SU-DHL-6 (cell line): Measurements from ENCODE around the gene HMGB4.

ENCODE experiments used
- H2AFZ ChIP-seq: fragments of 200-600 bp; sonication (generic); 2 replicates; pipeline ENCODE4 v1.6.1; 2014; ENCODE audit warnings: low read depth, mild to moderate bottlenecking, moderate library complexity, mixed read lengths, antibody characterized with exemption, low read length; ENCODE audit not compliant: severe bottlenecking
- H3F3A ChIP-seq: fragments of 200-600 bp; shearing (Covaris generic); 2 replicates; pipeline ENCODE4 v1.6.0; 2016; ENCODE audit warnings: antibody characterized with exemption, mild to moderate bottlenecking; ENCODE audit not compliant: insufficient read depth
- H3K27ac ChIP-seq: fragments of 200-600 bp; sonication (generic); 2 replicates; pipeline ENCODE4 v1.5.1; 2016; ENCODE audit warnings: low read depth, mild to moderate bottlenecking, low read length, moderate library complexity, mixed read lengths
- H3K27me3 ChIP-seq: fragments of 200-600 bp; sonication (generic), shearing (Covaris generic); 2 replicates; pipeline ENCODE4 v1.6.0; 2014; ENCODE audit warnings: mild to moderate bottlenecking, low read length
- H3K36me3 ChIP-seq: fragments of 200-600 bp; sonication (generic); 2 replicates; pipeline ENCODE4 v1.6.1; 2014; ENCODE audit warnings: mild to moderate bottlenecking, low read length, mixed read lengths
- H3K4me2 ChIP-seq: fragments of 300-600, 200-600 bp; shearing (Covaris generic), sonication (generic); 2 replicates; pipeline ENCODE4 v1.6.0; 2014; ENCODE audit warnings: low read length, low read depth, mild to moderate bottlenecking; ENCODE audit not compliant: poor library complexity, severe bottlenecking
- H3K4me3 ChIP-seq: fragments of 200-600 bp; sonication (generic); 2 replicates; pipeline ENCODE4 v1.5.1; 2014; ENCODE audit warnings: antibody characterized with exemption, low read length, mild to moderate bottlenecking, mixed read lengths; ENCODE audit not compliant: insufficient read depth, poor library complexity, severe bottlenecking
- H3K79me2 ChIP-seq: fragments of 200-600 bp; sonication (generic); 2 replicates; pipeline ENCODE4 v1.6.1; 2014; ENCODE audit warnings: mild to moderate bottlenecking, low read length, moderate library complexity; ENCODE audit not compliant: insufficient read depth
- H3K9ac ChIP-seq: fragments of 200-600 bp; sonication (generic); 2 replicates; pipeline ENCODE4 v1.7.0; 2014; ENCODE audit warnings: mild to moderate bottlenecking, low read length
- H3K9me2 ChIP-seq: fragments of 200-600 bp; sonication (generic); replicated peaks from 2 replicates; pipeline ENCODE4 v1.6.1; 2014; ENCODE audit warnings: low read length; ENCODE audit not compliant: insufficient read depth
- H3K9me3 ChIP-seq: fragments of 200-600 bp; sonication (generic); 2 replicates; pipeline ENCODE4 v1.6.1; 2014; ENCODE audit warnings: low read length, mixed read lengths; ENCODE audit not compliant: insufficient read depth
- H4K20me1 ChIP-seq: fragments of 200-600 bp; sonication (generic); 2 replicates; pipeline ENCODE4 v1.6.1; 2014; ENCODE audit warnings: low read depth, mild to moderate bottlenecking, antibody characterized with exemption, low read length, moderate library complexity, mixed read lengths
- CTCF ChIP-seq: fragments of 200-600 bp; sonication (generic); IDR thresholded peaks from one replicate; pipeline ENCODE4 v1.5.1; 2017; ENCODE audit warnings: antibody characterized with exemption, mild to moderate bottlenecking, low read length, moderate library complexity; ENCODE audit not compliant: insufficient read depth, poor library complexity, severe bottlenecking
- EZH2phosphoT487 ChIP-seq: fragments of 200-600 bp; sonication (generic), shearing (Covaris generic); conservative IDR thresholded peaks from 2 replicates; pipeline ENCODE4 v1.6.1; 2018; ENCODE audit warnings: mild to moderate bottlenecking, antibody characterized with exemption, low read length, moderate library complexity, mixed read lengths

HMGB4 gene

GRCh38 chr1:33863779-33864178 is at the start of gene HMGB4:
HMGB4 (plus strand) TSS chr1:33864079; CDS start chr1:33864192, 113 bp downstream.
- Histone ChIP-seq H3K79me2 (no peaks in the 10 kb centered on the region), H3F3A (no peaks in the 10 kb centered on the region), H3K9me2 (no peaks in the 10 kb centered on the region), H2AFZ (no peak within 1 kb of the TSS), H3K4me2 (no peak within 1 kb of the TSS), H3K9ac (no peak within 1 kb of the TSS), H3K9me3 (no peaks in the 10 kb centered on the region), H3K4me3 (no peak within 1 kb of the TSS), H3K27me3 (no peaks in the 10 kb centered on the region), H4K20me1 (no peaks in the 10 kb centered on the region), H3K27ac (no peak within 1 kb of the TSS), H3K36me3 (no peaks in the 10 kb centered on the region)
- TF ChIP-seq EZH2phosphoT487 (no peak), CTCF (no peak)

- Histone ChIP-seq H2AFZ (no peak overlapping the region), H3K27me3 (no peaks in the 10 kb centered on the region), H3K9ac (no peak overlapping the region), H3K4me2 (no peak overlapping the region), H3K9me3 (no peaks in the 10 kb centered on the region), H3F3A (no peaks in the 10 kb centered on the region), H3K79me2 (no peaks in the 10 kb centered on the region), H3K36me3 (no peaks in the 10 kb centered on the region), H4K20me1 (no peaks in the 10 kb centered on the region), H3K4me3 (no peak overlapping the region), H3K27ac (no peak overlapping the region), H3K9me2 (no peaks in the 10 kb centered on the region)
- no peak for TF ChIP-seq EZH2phosphoT487
- no peak for TF ChIP-seq CTCF
Observed at GRCh38 chr1:33814166-33814565, 49.7 kb upstream of the HMGB4 start.

- Histone ChIP-seq H3K36me3 (no peaks in the 10 kb centered on the region), H3K79me2 (no peaks in the 10 kb centered on the region), H3K27me3 (no peaks in the 10 kb centered on the region), H3K9me3 (no peaks in the 10 kb centered on the region), H4K20me1 (no peaks in the 10 kb centered on the region), H3K4me2 (no peak overlapping the region), H2AFZ (no peak overlapping the region), H3K27ac (no peak overlapping the region), H3K9me2 (no peaks in the 10 kb centered on the region), H3K4me3 (no peak overlapping the region), H3F3A (no peaks in the 10 kb centered on the region), H3K9ac (no peak overlapping the region)
- no peak for TF ChIP-seq EZH2phosphoT487
- no peak for TF ChIP-seq CTCF
Observed at GRCh38 chr1:33815061-33815460, 48.8 kb upstream of the HMGB4 start.
